Ammon's horn (tissue), 1 donor: ENCODE results near the gene DROSHA.

Experiments used
- DNase-seq: peaks from one replicate; pipeline ENCODE4 v3.0.0-alpha.2; 2016; ENCODE audit warnings: low spot score

Gene DROSHA

DNA sequence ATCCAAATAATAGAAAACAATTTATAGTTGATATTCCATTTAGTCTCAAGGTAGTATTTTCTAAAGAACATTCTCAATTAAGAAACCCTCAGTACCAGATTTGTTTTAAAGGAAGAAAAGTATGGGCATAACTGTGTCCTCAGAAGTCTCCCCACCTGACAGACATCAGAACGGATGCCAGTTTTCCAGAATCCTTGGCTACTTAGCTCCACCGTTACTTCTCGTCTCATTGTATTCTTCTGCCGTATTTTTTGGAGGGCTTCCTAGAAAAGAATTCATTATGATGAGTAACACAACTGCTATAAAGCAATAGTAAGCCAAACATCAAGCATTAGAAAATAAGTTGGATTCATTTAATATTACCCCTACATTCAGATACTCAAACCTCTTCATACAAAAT lies 67.8 kb downstream of the DROSHA start:
- no peak for DNase-seq

DNA sequence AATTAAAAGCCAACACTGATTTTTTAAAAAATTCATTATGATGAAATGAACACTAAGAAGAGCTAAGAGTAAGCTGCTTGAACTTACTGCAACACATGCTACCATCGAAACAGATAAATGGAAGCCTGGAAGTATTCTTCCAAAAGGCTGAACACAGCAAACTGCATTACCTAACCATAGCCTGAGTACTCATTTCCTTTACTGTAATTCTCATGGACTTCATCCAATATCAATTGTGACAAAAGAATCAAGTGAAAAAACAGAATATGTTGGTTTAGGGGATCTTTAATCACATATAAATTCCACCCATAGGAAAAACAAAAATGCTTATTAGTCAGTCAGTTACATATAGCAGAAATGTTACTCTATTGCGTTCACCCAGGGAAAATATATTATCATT lies 68.5 kb downstream of the DROSHA start:
- no peak for DNase-seq

GRCh38 chr5:31459594-31459993 lies 72.3 kb downstream of the DROSHA start:
- DNase-seq: no peak

- no peak for DNase-seq
Measured at GRCh38 chr5:31455172-31455571, 76.7 kb downstream of the DROSHA start.

GRCh38 chr5:31453522-31453921 lies 78.4 kb downstream of the DROSHA start:
- no peak for DNase-seq

DNA sequence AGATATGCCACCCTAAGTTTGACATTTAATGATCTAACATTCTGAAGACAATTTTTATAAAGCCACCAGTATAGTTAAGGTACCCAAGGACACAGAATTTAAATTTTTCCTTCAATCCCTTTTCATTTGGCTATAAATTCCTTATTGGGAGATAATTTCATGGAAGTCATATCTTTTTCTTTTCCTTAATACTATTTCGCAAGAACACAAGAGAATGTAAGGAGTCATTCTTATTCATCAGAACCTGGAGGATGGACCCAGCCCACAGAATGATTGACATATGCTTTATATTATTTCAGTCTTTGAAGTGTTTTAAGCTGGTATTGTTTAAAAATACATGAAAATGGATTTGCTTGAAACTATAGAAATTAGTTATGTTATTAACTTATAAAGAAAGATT lies 79.6 kb downstream of the DROSHA start:
- DNase-seq: no peak

DNA sequence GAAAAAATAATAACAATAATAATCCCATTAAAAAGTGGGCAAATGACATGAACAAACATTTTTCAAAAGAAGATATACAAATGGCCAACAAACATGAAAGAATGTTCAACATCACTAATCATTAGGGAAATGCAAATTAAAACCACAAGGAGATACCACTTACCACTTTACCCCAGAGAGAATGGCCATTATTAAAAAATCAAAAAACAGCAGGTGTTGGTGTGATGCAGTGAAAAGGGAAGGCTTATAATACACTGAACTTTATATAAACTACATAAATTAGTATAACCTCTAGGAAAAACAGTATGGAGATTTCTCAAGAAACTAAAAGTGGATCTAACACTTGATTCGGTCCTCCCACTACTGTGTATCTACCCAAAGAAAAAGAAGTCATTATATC lies 81.9 kb downstream of the DROSHA start:
- DNase-seq: no peak

DNA sequence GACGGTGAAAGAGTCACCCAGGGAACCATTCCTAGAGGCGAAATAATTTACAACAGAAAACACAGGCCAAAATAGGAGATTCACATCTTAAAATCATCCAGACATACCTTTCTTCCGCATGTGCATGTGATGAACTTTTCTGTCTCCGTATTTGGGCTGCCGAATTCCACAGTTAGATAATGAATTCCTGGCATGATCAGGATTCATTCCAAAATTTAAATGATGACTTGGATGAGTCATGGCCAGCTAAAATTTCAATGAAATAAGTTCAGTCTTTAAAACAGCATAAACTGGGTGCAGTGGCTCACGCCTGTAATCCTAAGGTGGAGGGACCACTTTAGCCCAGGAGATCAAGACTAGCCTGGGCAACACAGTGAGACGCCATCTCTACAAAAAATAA lies 82.7 kb downstream of the DROSHA start:
- DNase-seq: no peak

DNA sequence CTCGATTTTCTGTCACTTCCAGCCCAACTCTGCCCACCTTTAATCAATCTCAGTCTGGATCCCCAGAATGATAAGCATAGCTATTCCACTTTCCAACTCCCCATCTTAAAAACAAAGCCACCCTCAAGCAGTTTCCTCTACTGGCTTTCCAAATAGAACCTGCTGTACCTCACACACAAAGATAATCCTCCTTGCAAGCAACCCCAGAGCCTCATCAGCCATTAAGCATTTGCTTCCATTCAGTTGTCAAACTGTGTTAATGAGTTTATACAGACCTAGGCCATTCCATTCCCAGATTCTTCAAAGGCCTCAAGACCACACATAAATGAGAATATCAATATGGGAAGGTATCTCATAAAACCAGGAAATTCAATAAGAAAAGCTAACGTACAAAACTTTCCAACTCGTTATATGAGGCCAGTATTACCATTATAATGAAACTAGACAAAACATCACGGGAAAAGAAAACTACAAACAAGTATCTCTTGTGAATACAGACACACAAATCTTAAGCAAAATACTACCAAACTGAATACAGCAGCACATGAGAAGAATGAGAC lies 86.8 kb downstream of the DROSHA start:
- no peak for DNase-seq

DNA sequence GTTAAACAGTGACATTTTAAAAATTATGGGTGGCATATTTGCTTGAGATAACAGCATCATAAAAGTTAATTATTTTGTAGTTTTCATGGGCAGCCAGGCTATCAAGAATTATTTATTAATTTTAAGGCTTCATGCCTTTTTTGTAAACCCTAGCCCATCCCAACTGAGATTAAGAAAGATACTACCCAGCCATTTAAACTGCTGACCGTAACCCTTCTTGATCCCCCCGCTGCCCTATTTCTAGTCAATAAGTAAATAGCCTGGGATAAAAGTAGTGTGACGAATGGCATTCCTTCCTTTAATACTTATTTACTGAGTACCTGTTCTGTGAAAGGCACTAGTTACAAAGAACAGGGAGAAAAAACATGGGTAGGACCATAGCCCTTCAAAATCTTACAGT lies 88.3 kb downstream of the DROSHA start:
- DNase-seq: no peak

GRCh38 chr5:31442058-31442745 lies 89.7 kb downstream of the DROSHA start:
- no peak for DNase-seq

GRCh38 chr5:31436851-31437250 lies 95.0 kb downstream of the DROSHA start:
- DNase-seq: no peak

DNA sequence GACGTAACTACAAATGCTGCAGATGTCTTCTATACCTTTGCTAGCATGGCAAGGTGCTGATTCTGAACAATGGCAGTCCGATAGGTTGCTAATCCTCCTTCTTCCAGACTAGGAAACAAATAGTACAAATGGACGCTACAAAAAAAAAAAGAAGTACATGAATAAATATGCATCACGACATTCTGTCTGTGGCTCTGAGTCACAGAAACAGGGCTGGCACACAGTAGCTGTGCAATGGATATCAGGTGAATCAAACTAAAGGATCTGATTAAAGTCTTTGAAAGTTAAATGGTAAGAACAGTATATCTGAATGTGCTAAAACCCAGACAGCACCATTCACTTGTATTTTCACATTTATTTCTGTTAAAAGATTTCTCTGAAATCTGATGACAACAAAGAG lies 96.2 kb downstream of the DROSHA start:
- DNase-seq: no peak

DNA sequence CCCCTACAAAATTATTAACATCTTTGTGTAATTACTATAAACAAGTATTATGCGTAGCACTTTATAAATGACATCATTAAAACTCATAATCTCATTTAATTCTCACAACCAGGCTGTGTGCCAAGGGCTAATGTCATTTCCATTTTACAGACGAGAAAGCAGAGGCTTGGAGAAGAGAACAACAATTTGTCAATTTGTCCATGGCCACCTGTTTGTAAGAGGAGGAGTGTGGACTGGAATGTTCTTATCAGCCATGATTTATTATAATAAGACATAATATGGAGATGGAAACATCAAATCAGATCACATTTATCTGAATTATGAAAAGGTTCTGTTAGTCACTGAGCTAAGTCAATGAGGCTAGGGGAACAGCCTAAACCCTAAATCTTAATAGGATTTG lies 97.0 kb downstream of the DROSHA start:
- no peak for DNase-seq

DNA sequence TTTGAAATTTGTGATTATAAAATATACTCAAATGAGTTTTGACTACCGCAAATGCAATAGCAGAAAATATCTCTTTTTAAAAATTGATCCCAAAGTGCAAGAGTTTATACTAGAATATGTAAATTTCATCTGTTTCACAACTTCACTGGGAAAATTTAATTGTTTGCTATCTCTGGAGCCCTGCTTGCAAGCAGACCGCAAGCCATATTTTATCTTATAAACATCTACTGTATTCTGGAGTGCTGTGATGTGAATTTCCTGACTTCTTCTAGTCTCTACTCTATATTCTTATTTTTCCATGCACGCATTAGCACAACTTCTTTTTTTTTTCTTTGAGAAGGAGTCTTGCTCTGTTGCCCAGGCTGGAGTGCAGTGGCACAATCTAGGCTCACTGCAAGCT lies 98.7 kb downstream of the DROSHA start:
- DNase-seq: no peak

GRCh38 chr5:31427724-31428309 lies 104.1 kb downstream of the DROSHA start:
- DNase-seq: no peak

- DNase-seq: no peak
Measured at GRCh38 chr5:31427013-31427723, 104.7 kb downstream of the DROSHA start.

DNA sequence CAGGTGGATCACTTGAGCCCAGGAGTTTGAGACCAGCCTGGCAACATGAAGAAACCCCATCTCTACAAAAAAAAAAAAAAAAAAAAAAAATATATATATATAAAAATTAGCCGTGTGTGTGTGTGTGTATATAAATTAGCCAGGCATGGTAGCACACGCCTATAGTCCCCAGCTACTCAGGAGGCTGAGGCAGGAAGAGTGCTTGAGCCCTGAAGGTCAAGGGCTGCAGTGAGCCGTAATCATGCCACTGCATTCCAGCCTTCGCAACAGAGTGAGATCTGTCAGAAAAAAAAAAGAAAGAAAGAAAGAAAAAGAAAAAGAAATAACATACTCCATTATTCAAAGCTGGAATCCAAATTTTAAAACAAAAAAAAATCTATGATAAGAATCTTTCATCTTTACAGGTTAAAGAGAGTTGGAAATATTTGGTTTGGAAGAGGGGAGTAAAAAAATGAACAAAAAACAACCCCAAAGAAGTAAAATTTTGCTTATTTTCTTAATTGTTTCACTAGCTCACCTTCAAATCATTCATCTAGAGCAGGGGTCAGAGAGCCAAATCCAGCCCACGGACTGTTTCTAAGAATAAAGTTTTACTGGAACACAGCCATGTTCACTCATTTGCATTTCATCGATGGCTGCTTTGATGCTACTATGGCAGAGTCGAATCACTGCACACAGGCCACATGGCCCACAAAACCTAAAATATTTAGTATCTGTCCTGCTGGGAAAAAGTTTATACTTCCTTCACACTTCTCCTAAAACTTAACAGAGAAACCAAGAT lies 109.9 kb downstream of the DROSHA start:
- DNase-seq: no peak

GRCh38 chr5:31417512-31417911 lies 114.4 kb downstream of the DROSHA start:
- no peak for DNase-seq

- DNase-seq: no peak
Measured at GRCh38 chr5:31416547-31416946, 115.3 kb downstream of the DROSHA start.

DNA sequence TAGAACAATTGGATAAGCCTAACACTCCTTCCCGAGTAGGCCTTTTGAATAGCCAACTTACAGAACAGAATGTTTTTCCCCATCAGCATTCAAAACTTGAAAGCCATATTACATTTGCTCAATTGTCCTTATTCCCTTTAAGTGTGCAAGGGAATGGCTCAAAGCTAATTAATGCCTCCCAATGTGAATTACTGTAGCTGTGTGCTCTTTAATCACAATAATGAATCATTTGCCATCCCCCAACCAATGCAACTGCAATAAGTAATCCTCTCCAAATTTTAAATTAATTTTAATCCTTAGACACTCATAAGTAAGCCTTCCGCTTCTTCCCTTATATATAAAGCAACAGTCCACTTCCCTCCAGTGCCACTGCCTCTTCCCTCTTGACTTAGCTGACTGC lies 115.9 kb downstream of the DROSHA start:
- no peak for DNase-seq
